ENCODE data around the gene NPAS3. TPM values are rescaled to one million over a fixed set of nuclear protein-coding genes. Genes with fewer than 3 reads are reported as not detected.

Gene NPAS3
- total and polyA plus RNA-seq, 2 of the 8 experiments (the other 6 are each of a cell fraction or from before 2014, with no cell fraction given) = 0.11 to 0.60 TPM

DNA sequence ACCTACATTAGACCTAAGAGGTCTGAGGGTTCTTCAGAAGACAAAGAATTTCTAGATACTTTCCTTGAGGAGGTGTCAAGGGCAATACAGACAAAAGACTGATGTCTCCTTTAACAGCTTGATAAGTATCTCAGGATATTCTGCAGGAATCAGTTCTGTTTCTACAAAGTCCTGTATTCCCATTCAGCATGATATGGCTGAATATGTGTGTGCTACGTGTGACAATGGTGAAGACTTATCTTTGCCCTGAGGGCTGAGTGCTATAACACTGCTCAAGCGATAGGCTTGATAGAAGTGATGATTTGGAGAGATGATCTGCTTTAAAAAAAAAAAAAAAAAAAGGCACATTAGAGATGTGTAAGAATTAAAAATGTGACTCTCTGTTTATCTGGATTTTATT is 582.5 kb downstream of the NPAS3 start (continued):
- TF ChIP-seq, protein P1, sequence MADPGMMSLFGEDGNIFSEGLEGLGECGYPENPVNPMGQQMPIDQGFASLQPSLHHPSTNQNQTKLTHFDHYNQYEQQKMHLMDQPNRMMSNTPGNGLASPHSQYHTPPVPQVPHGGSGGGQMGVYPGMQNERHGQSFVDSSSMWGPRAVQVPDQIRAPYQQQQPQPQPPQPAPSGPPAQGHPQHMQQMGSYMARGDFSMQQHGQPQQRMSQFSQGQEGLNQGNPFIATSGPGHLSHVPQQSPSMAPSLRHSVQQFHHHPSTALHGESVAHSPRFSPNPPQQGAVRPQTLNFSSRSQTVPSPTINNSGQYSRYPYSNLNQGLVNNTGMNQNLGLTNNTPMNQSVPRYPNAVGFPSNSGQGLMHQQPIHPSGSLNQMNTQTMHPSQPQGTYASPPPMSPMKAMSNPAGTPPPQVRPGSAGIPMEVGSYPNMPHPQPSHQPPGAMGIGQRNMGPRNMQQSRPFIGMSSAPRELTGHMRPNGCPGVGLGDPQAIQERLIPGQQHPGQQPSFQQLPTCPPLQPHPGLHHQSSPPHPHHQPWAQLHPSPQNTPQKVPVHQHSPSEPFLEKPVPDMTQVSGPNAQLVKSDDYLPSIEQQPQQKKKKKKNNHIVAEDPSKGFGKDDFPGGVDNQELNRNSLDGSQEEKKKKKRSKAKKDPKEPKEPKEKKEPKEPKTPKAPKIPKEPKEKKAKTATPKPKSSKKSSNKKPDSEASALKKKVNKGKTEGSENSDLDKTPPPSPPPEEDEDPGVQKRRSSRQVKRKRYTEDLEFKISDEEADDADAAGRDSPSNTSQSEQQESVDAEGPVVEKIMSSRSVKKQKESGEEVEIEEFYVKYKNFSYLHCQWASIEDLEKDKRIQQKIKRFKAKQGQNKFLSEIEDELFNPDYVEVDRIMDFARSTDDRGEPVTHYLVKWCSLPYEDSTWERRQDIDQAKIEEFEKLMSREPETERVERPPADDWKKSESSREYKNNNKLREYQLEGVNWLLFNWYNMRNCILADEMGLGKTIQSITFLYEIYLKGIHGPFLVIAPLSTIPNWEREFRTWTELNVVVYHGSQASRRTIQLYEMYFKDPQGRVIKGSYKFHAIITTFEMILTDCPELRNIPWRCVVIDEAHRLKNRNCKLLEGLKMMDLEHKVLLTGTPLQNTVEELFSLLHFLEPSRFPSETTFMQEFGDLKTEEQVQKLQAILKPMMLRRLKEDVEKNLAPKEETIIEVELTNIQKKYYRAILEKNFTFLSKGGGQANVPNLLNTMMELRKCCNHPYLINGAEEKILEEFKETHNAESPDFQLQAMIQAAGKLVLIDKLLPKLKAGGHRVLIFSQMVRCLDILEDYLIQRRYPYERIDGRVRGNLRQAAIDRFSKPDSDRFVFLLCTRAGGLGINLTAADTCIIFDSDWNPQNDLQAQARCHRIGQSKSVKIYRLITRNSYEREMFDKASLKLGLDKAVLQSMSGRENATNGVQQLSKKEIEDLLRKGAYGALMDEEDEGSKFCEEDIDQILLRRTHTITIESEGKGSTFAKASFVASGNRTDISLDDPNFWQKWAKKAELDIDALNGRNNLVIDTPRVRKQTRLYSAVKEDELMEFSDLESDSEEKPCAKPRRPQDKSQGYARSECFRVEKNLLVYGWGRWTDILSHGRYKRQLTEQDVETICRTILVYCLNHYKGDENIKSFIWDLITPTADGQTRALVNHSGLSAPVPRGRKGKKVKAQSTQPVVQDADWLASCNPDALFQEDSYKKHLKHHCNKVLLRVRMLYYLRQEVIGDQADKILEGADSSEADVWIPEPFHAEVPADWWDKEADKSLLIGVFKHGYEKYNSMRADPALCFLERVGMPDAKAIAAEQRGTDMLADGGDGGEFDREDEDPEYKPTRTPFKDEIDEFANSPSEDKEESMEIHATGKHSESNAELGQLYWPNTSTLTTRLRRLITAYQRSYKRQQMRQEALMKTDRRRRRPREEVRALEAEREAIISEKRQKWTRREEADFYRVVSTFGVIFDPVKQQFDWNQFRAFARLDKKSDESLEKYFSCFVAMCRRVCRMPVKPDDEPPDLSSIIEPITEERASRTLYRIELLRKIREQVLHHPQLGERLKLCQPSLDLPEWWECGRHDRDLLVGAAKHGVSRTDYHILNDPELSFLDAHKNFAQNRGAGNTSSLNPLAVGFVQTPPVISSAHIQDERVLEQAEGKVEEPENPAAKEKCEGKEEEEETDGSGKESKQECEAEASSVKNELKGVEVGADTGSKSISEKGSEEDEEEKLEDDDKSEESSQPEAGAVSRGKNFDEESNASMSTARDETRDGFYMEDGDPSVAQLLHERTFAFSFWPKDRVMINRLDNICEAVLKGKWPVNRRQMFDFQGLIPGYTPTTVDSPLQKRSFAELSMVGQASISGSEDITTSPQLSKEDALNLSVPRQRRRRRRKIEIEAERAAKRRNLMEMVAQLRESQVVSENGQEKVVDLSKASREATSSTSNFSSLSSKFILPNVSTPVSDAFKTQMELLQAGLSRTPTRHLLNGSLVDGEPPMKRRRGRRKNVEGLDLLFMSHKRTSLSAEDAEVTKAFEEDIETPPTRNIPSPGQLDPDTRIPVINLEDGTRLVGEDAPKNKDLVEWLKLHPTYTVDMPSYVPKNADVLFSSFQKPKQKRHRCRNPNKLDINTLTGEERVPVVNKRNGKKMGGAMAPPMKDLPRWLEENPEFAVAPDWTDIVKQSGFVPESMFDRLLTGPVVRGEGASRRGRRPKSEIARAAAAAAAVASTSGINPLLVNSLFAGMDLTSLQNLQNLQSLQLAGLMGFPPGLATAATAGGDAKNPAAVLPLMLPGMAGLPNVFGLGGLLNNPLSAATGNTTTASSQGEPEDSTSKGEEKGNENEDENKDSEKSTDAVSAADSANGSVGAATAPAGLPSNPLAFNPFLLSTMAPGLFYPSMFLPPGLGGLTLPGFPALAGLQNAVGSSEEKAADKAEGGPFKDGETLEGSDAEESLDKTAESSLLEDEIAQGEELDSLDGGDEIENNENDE (IDR thresholded peaks at IDR 0.05; ENCODE audit: insufficient replicate concordance, low read length) = no peak
- TF ChIP-seq BRCA1 (IDR thresholded peaks at IDR 0.05; ENCODE audit: low read depth, low read length) (no peak), HDAC2 (IDR thresholded peaks at IDR 0.05; ENCODE audit: borderline replicate concordance in 1 of 2, low read depth in 2 of 2, low read length in 2 of 2) (no peak), ZNF274 (IDR thresholded peaks at IDR 0.05; ENCODE audit: borderline replicate concordance, extremely low read depth, low read length) (no peak), BACH1 (IDR thresholded peaks at IDR 0.05; ENCODE audit: low read length) (no peak)
- TF ChIP-seq, protein P2, sequence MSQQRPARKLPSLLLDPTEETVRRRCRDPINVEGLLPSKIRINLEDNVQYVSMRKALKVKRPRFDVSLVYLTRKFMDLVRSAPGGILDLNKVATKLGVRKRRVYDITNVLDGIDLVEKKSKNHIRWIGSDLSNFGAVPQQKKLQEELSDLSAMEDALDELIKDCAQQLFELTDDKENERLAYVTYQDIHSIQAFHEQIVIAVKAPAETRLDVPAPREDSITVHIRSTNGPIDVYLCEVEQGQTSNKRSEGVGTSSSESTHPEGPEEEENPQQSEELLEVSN (IDR thresholded peaks at IDR 0.05) = no peak

Data from H1 (cell line).